Endothelial cell of umbilical vein (primary cell): ENCODE results near the gene RBPJ. TPM values are rescaled to one million over a fixed set of nuclear protein-coding genes. Genes with fewer than 3 reads are reported as not detected.

ENCODE experiments used
- BruUV-seq: library from RNA; stranded (reverse); fragments of 400-500 nt; replicated peaks from 2 replicates; lab custom pipeline; 2021; lab: Mats Ljungman, UMichigan
- CTCF ChIA-PET: fragments of 300-600, 350-600 bp; sonication (Branson Sonifier 250); formaldehyde crosslinking; loops from one replicate; lab custom pipeline; 2021; ENCODE audit warnings: antibody characterized with exemption, inconsistent platforms; lab: Charles Lee
- POLR2A ChIA-PET: fragments of 300-600, 350-600 bp; sonication (Branson Sonifier 250); formaldehyde crosslinking; loops from one replicate; lab custom pipeline; 2021; ENCODE audit warnings: antibody characterized with exemption, inconsistent platforms; lab: Charles Lee
- DNase-seq: peaks from one replicate; pipeline ENCODE4 v3.0.0-alpha.2; 2011; ENCODE audit warnings: low read depth, low spot score
- FAIRE-seq: peaks from 2 replicates; lab custom pipeline; 2011; peaks lifted over from hg19 to GRCh38; lab: Jason Lieb, UNC
- H2AFZ ChIP-seq: 2 replicates; pipeline ENCODE4 v1.6.0; 2012; ENCODE audit warnings: low read depth, low read length, control low read depth, inconsistent platforms
- H3K27ac ChIP-seq: 2 replicates; pipeline ENCODE4 v1.5.1; 2011; ENCODE audit warnings: low read depth, mild to moderate bottlenecking, control low read depth, low read length, moderate library complexity; ENCODE audit not compliant: insufficient read depth
- H3K27me3 ChIP-seq, 2 experiments: 2 replicates each; pipeline versions ENCODE4 v1.6.0 to v1.6.1; 2011; ENCODE audit warnings: low read length in 2 of 2, mixed read lengths in 1 of 2; ENCODE audit not compliant: control insufficient read depth in 2 of 2, insufficient read depth in 2 of 2
- H3K36me3 ChIP-seq, 2 experiments: 2 replicates in 1 of 2; 3 replicates in 1 of 2; pipeline ENCODE4 v1.5.1; 2011; ENCODE audit warnings: low read length in 2 of 2, mild to moderate bottlenecking in 1 of 2, moderate library complexity in 1 of 2; ENCODE audit not compliant: control insufficient read depth in 2 of 2, insufficient read depth in 2 of 2; ENCODE audit errors: extremely low read depth in 1 of 2
- H3K4me1 ChIP-seq: 3 replicates; pipeline ENCODE4 v1.5.1; 2011; ENCODE audit warnings: mild to moderate bottlenecking, low read length; ENCODE audit not compliant: control insufficient read depth, insufficient read depth; ENCODE audit errors: extremely low read depth
- H3K4me2 ChIP-seq: 2 replicates; pipeline ENCODE4 v1.6.1; 2011; ENCODE audit warnings: low read length, control low read depth, mixed read lengths; ENCODE audit not compliant: insufficient read depth
- H3K4me3 ChIP-seq, 3 experiments: fragments of 200-600 bp in 1 of 3; sonication (generic), shearing (Covaris generic) in 1 of 3; replicated peaks in 1 of 3; 2 replicates each; pipeline ENCODE4 v1.5.1; 2011 to 2016; ENCODE audit warnings: control low read depth in 3 of 3, low read length in 3 of 3, mild to moderate bottlenecking in 2 of 3, inconsistent platforms in 1 of 3, low read depth in 1 of 3, moderate library complexity in 1 of 3; ENCODE audit not compliant: insufficient read depth in 1 of 3
- H3K79me2 ChIP-seq: 2 replicates; pipeline ENCODE4 v1.6.0; 2012; ENCODE audit warnings: low read length, inconsistent platforms; ENCODE audit not compliant: control insufficient read depth, insufficient read depth
- H3K9ac ChIP-seq: replicated peaks from 2 replicates; pipeline ENCODE3; 2011; ENCODE audit warnings: low read length, control low read depth; ENCODE audit not compliant: insufficient read depth; ENCODE audit errors: extremely low read depth
- H3K9me1 ChIP-seq: replicated peaks from 3 replicates; pipeline ENCODE4 v1.6.0; 2011; ENCODE audit warnings: mild to moderate bottlenecking, low read length; ENCODE audit not compliant: control insufficient read depth, insufficient read depth; ENCODE audit errors: extremely low read depth
- H3K9me3 ChIP-seq: replicated peaks from 2 replicates; pipeline ENCODE4 v1.5.1; 2012; ENCODE audit warnings: low read length, inconsistent platforms; ENCODE audit not compliant: control insufficient read depth, insufficient read depth
- H4K20me1 ChIP-seq: replicated peaks from 2 replicates; pipeline ENCODE3; 2011; ENCODE audit warnings: mild to moderate bottlenecking, low read length; ENCODE audit not compliant: control insufficient read depth, insufficient read depth; ENCODE audit errors: extremely low read depth
- CTCF ChIP-seq, 2 donors: IDR thresholded peaks; 1 replicate in 1 of 2; 2 replicates in 1 of 2; pipeline ENCODE4 v1.5.1; 2011; ENCODE audit warnings: low read length in 2 of 2, mild to moderate bottlenecking in 2 of 2, moderate library complexity in 2 of 2, control low read depth in 1 of 2, inconsistent platforms in 1 of 2, low read depth in 1 of 2; ENCODE audit not compliant: insufficient read depth in 1 of 2; ENCODE audit errors: extremely low read depth in 1 of 2
- FOS ChIP-seq: IDR thresholded peaks from 2 replicates; pipeline ENCODE4 v1.6.1; 2011; ENCODE audit warnings: mild to moderate bottlenecking, low read length, moderate library complexity, borderline replicate concordance; ENCODE audit not compliant: insufficient read depth
- GATA2 ChIP-seq: IDR thresholded peaks from 2 replicates; pipeline ENCODE4 v1.7.0; 2011; ENCODE audit warnings: low read depth, mild to moderate bottlenecking, moderate library complexity, mixed read lengths, low read length; ENCODE audit not compliant: insufficient read length, insufficient read depth
- JUN ChIP-seq: IDR thresholded peaks from 2 replicates; pipeline ENCODE4 v1.6.1; 2011; ENCODE audit warnings: borderline replicate concordance, low read depth; ENCODE audit not compliant: insufficient read length, insufficient read depth
- dilution Hi-C: fragments of 300-500 bp; cut with MboI; formaldehyde crosslinking; loops from one replicate; pipeline ENCODE4 v1.15.0; 2019; ENCODE audit warnings: low sequenced_read_pairs; ENCODE audit not compliant: extremely low pct_ligation_motif_present
- intact Hi-C: fragments of 100-400 bp; cut with micrococcal nuclease; formaldehyde crosslinking; loops from one replicate; pipeline ENCODE4 v1.10.0; 2022
- polyA plus RNA-seq, 4 experiments: library from polyadenylated mRNA; depleted of rRNA in 3 of 4; stranded (reverse) in 3 of 4; unstranded in 1 of 4; fragments of >200 nt; gene quantifications; 2 replicates each; pipeline versions ENCODE4 v1.2.1 to v1.2.3, GENCODE V29; 2011 to 2012; ENCODE audit warnings: missing spikeins in 1 of 4
- total RNA-seq: library from RNA; stranded (reverse); gene quantifications from 2 replicates; pipeline ENCODE4 v1.2.3, GENCODE V29; 2021

Gene RBPJ
- total and polyA plus RNA-seq, 2 donors (not counting 3 experiments of a cell fraction or from before 2014, with no cell fraction given): 17.0 to 42.9 TPM

GRCh38 chr4:26299254-26299882, 21.4 kb upstream of the RBPJ start:
- no peak overlapping the region for H3K9ac ChIP-seq
- dilution Hi-C loops: no loop called here
- POLR2A ChIA-PET: no interaction called here

More at GRCh38 chr4:26299254-26299882, 21.4 kb upstream of the RBPJ start:
- no peak for TF ChIP-seq FOS
- no peak for TF ChIP-seq GATA2
- no peak for TF ChIP-seq CTCF (IDR thresholded peaks at IDR 0.05; ENCODE audit: extremely low read depth in 1 of 2, insufficient read depth in 1 of 2, low read depth in 1 of 2, low read length in 2 of 2)
- no peak for TF ChIP-seq JUN
- no peaks in the 10 kb centered on the region for H4K20me1 ChIP-seq
- H3K79me2 ChIP-seq: no peaks in the 10 kb centered on the region
- no peaks in the 10 kb centered on the region for H3K36me3 ChIP-seq
- FAIRE-seq (no peak), DNase-seq (no peak)
- no peak overlapping the region for H3K27ac ChIP-seq
- no peaks in the 10 kb centered on the region for H3K4me1 ChIP-seq
- BruUV-seq: no TSS peak
- CTCF ChIA-PET: interaction anchor here (1.2 kb wide), 1 partner anchor 16 kb away, joined by 4 read pairs; no protein-coding TSS in a partner anchor
- peaks cover 0 to 4% of the 10 kb centered on the region in 2 experiments for H3K27me3 ChIP-seq
- no peak overlapping the region for H3K4me2 ChIP-seq
- intact Hi-C loops: no loop called here
- no peaks in the 10 kb centered on the region for H3K9me1 ChIP-seq
- no peak overlapping the region for H2AFZ ChIP-seq
- no peak overlapping the region for H3K4me3 ChIP-seq
- no peaks in the 10 kb centered on the region for H3K9me3 ChIP-seq
